Measurements from ENCODE around the gene CYS1. TPM values are rescaled to one million over a fixed set of nuclear protein-coding genes. Genes with fewer than 3 reads are reported as not detected.

The CYS1 gene
- total RNA-seq, 3 donors from 2014 or later (not counting 1 experiment from before 2014, with no cell fraction given): not detected

DNA sequence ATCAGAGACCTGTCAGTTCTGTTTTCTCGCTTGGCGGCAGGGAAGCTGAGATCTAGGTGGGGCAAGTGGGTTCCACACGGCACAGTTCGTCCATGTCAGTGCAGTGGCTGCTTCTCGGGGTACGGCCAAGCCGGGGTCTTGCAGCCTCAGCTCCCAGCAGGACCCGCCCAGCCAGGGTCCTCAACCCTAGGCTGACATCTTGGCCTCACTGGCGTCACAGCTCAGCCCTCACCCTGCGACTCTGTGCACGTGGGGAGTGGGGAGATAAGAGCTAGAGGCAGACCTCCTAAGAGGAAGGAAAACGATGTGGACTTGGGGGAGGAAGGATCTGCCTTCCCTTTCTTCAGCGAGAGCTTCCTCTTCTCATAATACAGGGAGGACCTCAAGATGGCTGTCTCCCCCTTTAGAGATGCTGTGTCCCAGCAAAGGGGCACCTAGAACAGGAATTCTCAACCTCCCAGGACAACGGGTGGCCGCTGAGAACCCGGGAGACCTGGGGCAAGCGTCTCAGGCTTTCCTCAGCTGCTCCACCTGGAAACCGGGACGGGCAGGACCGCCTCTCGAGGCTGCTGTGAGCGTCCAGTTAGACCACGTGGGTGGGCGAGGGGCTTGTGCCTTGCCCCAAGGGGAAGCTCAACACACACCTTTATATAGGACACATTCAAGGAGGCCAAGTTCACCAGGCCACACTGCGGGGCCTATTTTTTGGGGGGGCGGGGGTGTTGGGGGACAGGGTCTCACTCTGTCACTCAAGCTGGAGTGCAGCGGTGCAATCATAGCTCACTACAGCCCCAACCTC, 60.4 kb downstream of the CYS1 start:
- Mint-ChIP-seq H3K27me3 (ENCODE audit: low read depth in 2 of 2) (no peaks in the 10 kb centered on the region), H3K27ac (no peak overlapping the region), H3K4me3 (no peak overlapping the region), H3K4me1 (peaks cover 0 to 5% of the 10 kb centered on the region in 2 donors), H3K9me3 (no peaks in the 10 kb centered on the region), H3K36me3 (no peaks in the 10 kb centered on the region)
- Histone ChIP-seq H3K4me3 (ENCODE audit: low read length) (no peak overlapping the region), H3K27me3 (ENCODE audit: control insufficient read depth, insufficient read depth, low read length) (no peaks in the 10 kb centered on the region), H3K36me3 (ENCODE audit: control insufficient read depth, insufficient read depth, low read length) (no peaks in the 10 kb centered on the region), H3K27ac (ENCODE audit: low read length) (no peak overlapping the region), H3K4me1 (ENCODE audit: control insufficient read depth, insufficient read depth, low read length) (no peaks in the 10 kb centered on the region), H3K9me3 (ENCODE audit: control insufficient read depth, insufficient read depth, low read length) (no peaks in the 10 kb centered on the region)
- no peak for DNase-seq
- ATAC-seq: no peak
- intact Hi-C loops (cut with micrococcal nuclease): no loop called here
- WGBS (ENCODE audit: insufficient coverage): 78% methylated on average over 26 of the region's 27 CpGs
- TF ChIP-seq, protein P1, sequence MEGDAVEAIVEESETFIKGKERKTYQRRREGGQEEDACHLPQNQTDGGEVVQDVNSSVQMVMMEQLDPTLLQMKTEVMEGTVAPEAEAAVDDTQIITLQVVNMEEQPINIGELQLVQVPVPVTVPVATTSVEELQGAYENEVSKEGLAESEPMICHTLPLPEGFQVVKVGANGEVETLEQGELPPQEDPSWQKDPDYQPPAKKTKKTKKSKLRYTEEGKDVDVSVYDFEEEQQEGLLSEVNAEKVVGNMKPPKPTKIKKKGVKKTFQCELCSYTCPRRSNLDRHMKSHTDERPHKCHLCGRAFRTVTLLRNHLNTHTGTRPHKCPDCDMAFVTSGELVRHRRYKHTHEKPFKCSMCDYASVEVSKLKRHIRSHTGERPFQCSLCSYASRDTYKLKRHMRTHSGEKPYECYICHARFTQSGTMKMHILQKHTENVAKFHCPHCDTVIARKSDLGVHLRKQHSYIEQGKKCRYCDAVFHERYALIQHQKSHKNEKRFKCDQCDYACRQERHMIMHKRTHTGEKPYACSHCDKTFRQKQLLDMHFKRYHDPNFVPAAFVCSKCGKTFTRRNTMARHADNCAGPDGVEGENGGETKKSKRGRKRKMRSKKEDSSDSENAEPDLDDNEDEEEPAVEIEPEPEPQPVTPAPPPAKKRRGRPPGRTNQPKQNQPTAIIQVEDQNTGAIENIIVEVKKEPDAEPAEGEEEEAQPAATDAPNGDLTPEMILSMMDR (IDR thresholded peaks at IDR 0.05): no peak

DNA sequence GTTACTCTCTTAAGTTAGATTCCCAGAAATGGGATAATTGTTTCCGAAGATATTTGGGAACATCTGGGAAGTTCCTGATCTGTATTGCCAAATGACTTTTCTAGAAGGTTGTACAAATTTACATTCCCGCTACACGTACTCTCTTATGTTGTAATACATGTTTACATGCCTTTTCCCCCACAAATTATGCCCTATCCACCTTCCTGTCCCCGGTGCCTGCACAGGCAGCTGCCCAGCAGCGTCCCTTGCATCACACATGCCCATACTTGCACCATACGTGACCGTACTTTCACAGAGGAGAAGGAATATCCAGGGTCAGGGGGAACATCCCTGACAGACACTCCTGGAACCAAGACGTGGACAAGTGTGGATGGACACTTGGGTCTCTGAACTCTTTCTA, 61.0 kb downstream of the CYS1 start:
- no peaks in the 10 kb centered on the region for H3K9me3 Mint-ChIP-seq
- no peak overlapping the region for H3K27ac ChIP-seq (ENCODE audit: low read length)
- WGBS (ENCODE audit: insufficient coverage): 83% methylated on average over 8 of the region's 8 CpGs
- ATAC-seq (no peak), DNase-seq (no peak)
- no peak overlapping the region for H3K4me3 Mint-ChIP-seq
- no peaks in the 10 kb centered on the region for H3K27me3 Mint-ChIP-seq (ENCODE audit: low read depth in 2 of 2)
- H3K27ac Mint-ChIP-seq: no peak overlapping the region
- no peaks in the 10 kb centered on the region for H3K4me1 ChIP-seq (ENCODE audit: control insufficient read depth, insufficient read depth, low read length)
- no peaks in the 10 kb centered on the region for H3K27me3 ChIP-seq (ENCODE audit: control insufficient read depth, insufficient read depth, low read length)
- TF ChIP-seq, protein P1 (IDR thresholded peaks at IDR 0.05): no peak
- no peaks in the 10 kb centered on the region for H3K9me3 ChIP-seq (ENCODE audit: control insufficient read depth, insufficient read depth, low read length)
- no peaks in the 10 kb centered on the region for H3K36me3 ChIP-seq (ENCODE audit: control insufficient read depth, insufficient read depth, low read length)
- H3K4me3 ChIP-seq (ENCODE audit: low read length): no peak overlapping the region
- no peaks in the 10 kb centered on the region for H3K36me3 Mint-ChIP-seq
- intact Hi-C loops (cut with micrococcal nuclease): no loop called here
- peaks cover 0 to 5% of the 10 kb centered on the region in 2 donors for H3K4me1 Mint-ChIP-seq

DNA sequence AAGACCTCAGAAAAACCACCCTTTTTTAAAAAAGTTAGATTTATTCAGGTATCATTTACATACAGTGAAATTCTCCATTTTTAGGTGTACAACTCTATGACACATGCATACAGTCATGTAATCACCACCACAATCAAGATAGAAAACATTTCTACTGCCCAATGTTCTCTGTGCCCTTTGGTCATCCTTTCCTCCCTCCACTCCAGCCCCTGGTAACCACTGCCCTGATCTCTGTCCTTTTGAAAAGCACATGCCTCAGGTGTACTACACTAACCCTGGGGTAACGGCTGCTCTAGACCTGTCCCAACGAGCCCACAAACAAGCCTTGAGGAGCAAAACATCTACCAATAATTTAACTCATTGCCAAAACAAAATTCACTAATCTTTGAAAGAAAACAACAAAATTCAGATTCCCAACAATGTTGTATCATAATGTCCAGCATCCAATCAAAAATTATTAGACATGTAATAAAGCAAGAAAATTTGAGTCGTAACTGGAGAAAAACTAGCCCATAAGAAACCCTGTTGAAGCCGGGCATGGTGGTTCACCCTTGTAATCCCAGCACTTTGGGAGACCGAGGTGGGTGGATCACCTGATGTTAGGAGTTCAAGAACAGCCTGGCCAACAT, 62.8 kb downstream of the CYS1 start:
- H3K4me1 Mint-ChIP-seq: peaks cover 0 to 5% of the 10 kb centered on the region in 2 donors
- no peaks in the 10 kb centered on the region for H3K27me3 ChIP-seq (ENCODE audit: control insufficient read depth, insufficient read depth, low read length)
- no peaks in the 10 kb centered on the region for H3K4me1 ChIP-seq (ENCODE audit: control insufficient read depth, insufficient read depth, low read length)
- no peaks in the 10 kb centered on the region for H3K36me3 Mint-ChIP-seq
- no peak overlapping the region for H3K4me3 ChIP-seq (ENCODE audit: low read length)
- H3K27me3 Mint-ChIP-seq (ENCODE audit: low read depth in 2 of 2): no peaks in the 10 kb centered on the region
- TF ChIP-seq, protein P1 (IDR thresholded peaks at IDR 0.05): no peak
- H3K27ac ChIP-seq (ENCODE audit: low read length): no peak overlapping the region
- H3K9me3 Mint-ChIP-seq: no peaks in the 10 kb centered on the region
- no peak overlapping the region for H3K4me3 Mint-ChIP-seq
- 92% methylated on average over 5 of the region's 5 CpGs for WGBS (ENCODE audit: insufficient coverage)
- intact Hi-C loops (cut with micrococcal nuclease): no loop called here
- no peaks in the 10 kb centered on the region for H3K9me3 ChIP-seq (ENCODE audit: control insufficient read depth, insufficient read depth, low read length)
- DNase-seq (no peak), ATAC-seq (no peak)
- no peaks in the 10 kb centered on the region for H3K36me3 ChIP-seq (ENCODE audit: control insufficient read depth, insufficient read depth, low read length)
- no peak overlapping the region for H3K27ac Mint-ChIP-seq
